NCI-H2227 (cell line): ENCODE measurements around the gene AVP.
"Not testable (repeated sequence)": the region's sequence is repeated elsewhere in the genome, so short reads cannot be mapped to it uniquely, and the experiment has no call there.

Experiments
- DNase-seq: peaks from one replicate; lab custom pipeline; 2025; ENCODE audit not compliant: unreplicated experiment; lab: John Stamatoyannopoulos, UW

The AVP gene

GRCh38 chr20:3082955-3083952 is 1.3 kb downstream of the AVP start:
- DNase-seq: peak; percentile 43

DNA sequence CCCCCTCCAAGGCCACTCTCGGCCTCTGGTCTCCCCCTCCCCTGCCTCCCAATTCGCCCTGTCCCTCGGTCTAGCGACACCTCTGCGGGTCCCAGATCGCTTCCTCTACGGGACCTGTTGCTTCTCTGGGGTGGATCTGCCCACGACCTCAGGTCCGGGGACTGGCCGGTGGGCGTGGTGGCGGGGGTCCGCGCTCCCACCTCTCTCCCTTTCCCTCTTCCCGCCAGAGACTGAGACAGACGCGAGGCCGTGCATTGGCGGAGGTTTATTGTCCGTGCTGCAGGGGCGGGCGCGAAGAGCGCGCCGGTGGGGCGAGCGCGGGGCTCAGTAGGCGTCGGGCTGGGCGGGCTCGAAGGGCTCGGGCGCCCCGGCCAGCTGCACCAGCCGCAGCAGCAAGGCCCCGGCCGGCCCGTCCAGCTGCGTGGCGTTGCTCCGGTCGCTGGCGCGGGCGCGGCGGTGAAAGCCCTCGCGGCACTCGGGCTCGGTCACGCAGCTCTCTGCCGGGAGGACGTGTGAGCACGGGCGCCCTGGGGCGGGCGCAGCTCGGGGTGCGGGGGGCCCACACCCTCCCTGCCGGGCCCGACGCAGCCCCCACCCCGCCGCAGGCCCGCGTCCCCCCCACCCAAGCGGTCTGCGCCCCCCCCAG is 2.1 kb downstream of the AVP start:
- DNase-seq: peak; percentile 59

GRCh38 chr20:3081641-3082040 is 2.9 kb downstream of the AVP start:
- DNase-seq: no peak

DNA sequence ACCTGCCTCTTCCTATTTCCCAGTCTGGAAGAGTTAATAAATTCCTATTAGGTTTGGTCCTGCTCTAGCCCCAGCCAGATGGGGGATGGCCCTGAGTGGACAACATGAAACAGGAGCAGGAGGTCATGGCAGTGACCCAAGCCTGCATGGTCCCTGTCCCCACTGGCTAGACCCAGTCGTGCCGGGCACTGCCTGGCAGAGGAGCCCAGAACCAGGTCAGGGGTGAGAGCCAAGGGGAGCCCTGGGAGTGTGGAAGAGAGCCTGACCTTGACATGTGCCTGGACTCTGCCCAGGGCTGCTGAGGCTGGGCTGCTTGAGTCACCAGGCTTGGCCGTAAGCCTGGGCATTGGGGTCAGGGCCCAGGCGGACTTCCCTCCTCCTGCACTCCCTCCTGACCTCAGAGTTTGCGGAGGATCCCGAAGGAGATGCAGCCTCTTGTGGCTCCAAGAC is 3.6 kb downstream of the AVP start:
- DNase-seq: no peak

GRCh38 chr20:3077618-3078134 is 6.8 kb downstream of the AVP start:
- DNase-seq: no peak

GRCh38 chr20:3075315-3075714 is 9.2 kb downstream of the AVP start:
- not testable (repeated sequence) for DNase-seq

DNA sequence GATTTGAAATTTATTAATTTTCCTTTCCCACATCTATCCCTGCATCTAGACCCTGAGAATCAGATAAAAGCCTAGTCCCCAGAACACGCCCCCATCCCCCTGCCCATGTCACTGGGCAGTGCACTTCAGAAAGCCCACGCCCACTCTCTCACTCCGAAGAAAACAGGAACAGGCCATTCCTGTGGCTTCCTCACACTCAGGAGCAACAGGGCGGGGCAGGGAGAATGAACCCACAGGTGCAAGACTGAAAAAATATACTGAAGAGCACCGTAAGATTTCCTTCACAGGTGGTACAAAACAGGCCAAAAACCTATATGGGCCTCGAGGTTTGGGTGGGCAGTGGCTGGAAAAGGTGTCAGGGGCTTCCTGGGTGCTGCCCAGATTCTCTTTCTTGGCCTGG is 9.7 kb downstream of the AVP start:
- no peak for DNase-seq

- not testable (repeated sequence) for DNase-seq
Observed at GRCh38 chr20:3073251-3073643, 11.3 kb downstream of the AVP start.

- no peak for DNase-seq
Observed at GRCh38 chr20:3072530-3073250, 11.8 kb downstream of the AVP start.

GRCh38 chr20:3071610-3072529 is 12.7 kb downstream of the AVP start, which contains the start of gene OXT:
Gene OXT, plus strand, starts transcription at chr20:3071620. Its CDS starts 36 bp downstream, at chr20:3071656.
- DNase-seq: no peak

DNA sequence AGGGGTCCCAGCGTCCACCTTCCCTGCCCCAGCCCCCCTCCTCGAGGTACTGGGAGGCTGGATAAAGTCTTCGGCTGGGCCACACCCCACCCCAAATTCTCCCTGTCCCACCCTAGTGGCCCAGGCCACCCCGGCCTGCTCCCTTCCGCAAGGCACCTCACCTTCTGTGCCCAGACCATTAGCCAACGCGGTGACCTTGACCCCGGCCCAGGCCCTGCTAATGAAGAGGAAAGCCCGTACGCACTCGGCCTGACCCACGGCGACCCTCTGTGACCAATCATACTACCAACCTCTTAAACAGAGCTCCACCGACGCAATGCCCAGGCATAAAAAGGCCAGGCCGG is 13.3 kb downstream of the AVP start:
- DNase-seq: no peak

DNA sequence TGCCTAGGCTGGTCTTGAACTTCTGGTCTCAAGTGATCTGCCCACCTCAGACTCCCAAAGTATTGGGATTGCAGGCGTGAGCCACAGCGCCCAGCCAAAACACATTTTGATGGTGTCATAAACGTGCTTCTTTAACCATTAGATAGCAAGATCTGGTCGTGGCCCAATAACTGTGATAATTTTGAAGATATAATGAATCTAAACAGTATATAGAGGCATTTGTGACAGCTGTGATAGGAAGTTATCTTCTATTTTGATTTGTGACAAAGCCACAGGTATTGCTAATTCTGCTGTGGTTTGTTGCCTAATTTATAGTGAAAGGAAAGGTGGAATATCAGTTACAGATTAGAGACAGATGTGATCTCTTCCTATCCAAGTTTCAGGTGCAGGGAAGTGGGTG is 13.8 kb downstream of the AVP start:
- DNase-seq: no peak

GRCh38 chr20:3068986-3069900 is 15.3 kb downstream of the AVP start:
- DNase-seq: no peak

- no peak for DNase-seq
Observed at GRCh38 chr20:3068075-3068474, 16.4 kb downstream of the AVP start.

DNA sequence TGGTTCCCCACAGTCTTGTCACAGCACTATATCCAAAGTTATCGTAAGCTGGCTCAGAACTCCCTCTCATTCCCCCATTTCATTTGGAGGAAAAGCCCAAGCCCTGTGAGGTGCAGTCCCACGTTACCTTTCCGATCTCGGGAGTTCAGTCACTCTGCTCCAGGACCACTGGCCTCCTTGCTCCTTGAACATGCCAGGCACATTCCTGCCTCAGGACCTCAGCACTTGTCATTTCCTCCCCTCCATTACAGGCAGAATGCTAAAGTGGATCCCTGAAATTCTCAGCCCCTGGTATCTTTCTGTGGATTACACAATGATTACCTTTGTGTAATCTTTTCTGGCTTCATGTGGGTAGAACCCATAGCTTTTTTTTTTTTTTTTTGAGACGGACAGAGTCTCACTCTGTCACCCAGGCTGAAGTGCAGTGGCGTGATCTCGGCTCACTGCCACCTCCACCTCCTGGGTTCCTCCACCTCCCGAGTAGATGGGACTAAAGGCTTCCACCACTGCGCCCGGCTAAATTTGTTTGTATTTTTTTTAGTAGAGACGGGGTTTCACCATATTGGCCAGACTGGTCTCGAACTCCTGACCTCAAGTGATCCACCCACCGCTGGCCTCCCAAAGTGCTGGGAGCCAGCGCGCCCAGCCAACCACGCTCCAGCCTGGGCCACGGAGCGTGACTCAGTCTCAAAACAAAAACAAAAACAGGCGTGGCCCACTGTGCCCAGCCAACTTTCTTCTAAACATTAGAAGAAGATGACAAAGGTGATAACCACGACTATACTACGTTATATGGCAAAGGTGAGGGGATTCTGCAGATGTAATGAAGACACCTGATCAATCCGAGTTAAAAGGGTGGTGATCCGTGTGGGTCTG is 17.1 kb downstream of the AVP start:
- no peak for DNase-seq

- not testable (repeated sequence) for DNase-seq
Observed at GRCh38 chr20:3064119-3064518, 20.4 kb downstream of the AVP start.

- no peak for DNase-seq
Observed at GRCh38 chr20:3059489-3059888, 25.0 kb downstream of the AVP start.

GRCh38 chr20:3051385-3052019 is 33.0 kb downstream of the AVP start:
- DNase-seq: no peak
